ENCODE data around the gene PGAM4.
"Not testable (repeated sequence)": the region's sequence is repeated elsewhere in the genome, so short reads cannot be mapped to it uniquely, and the experiment has no call there.

Gene PGAM4

DNA sequence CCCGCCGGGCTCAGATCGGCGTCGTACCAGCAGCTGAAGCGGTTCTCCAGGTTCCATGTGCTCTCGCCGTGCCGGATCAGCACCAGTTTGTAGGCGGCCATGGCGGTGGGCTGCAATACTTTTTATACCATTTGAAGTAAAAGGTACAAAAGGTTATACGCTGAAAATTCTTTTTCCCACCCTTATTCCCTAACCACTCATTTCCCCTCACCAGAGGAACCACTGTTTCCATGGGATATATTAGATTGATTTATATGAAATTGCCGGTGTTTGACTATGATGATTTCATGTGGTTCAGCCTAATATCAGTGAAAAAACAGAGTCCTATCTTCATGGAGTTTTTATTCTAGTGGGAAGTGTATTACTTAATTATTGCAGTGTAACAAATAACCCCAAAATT is at the start of gene PGAM4:
Gene PGAM4, minus strand, starts transcription at position 101 of the 400 bp plus-strand sequence. Its CDS starts 0 bp downstream, at position 101.
- DNase-seq = no peak

DNA sequence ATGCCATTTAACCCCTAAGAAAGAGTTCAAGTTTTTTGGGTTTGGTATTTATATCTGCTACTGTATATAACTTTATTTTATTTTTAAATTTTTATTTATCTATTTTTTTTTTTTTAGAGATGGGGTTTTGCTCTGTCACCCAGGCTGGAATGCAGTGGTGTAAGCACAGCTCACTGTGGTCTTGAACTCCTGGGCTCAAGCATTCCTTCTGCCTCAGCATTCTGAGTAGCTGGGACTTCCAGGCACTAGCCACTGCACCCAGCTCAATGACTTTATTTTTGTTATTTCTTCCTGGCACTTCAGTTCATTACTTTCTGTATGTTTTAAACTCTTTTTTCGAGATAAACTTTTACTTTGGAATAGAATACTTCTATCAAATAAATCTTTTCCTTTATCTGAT is 42.4 kb upstream of the PGAM4 start:
- DNase-seq = no peak

DNA sequence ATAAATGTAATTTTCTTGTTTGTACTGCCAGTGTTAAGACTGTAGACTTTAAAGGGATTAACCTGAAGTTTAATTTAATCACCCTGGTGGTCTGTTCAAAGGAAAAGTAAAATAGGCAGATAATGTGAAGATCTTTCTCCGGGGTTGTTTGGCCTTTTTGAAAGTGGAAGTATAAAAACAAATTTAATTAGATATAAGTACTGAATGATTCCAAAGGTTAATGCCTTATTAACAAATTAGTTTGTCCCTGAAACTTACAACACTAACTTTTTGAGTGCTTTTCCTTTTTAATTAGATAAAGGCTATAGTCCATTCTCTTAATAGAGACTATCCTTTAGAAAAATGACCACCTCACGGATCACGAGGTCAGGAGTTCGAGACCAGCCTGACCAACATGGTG is 10.4 kb upstream of the PGAM4 start:
- DNase-seq = no peak

DNA sequence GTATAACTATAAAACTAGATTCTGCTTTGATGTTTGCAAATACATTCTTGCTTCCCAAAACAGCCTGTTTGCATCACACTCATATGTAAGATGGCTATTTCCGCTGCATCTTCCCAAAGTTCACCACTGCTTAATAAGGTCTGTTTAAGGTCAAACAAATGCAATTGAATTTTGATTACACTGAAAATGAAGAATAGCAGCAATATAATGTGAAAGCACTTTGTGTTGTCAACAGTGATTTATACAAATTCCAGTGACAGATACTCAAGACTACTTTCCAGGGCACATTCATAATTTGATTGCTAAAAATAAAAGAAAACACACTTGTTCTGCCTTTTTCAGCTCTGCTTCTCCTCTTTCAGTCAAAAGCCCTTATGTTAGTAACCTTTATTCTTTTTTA is 8.1 kb upstream of the PGAM4 start:
- no peak for DNase-seq

DNA sequence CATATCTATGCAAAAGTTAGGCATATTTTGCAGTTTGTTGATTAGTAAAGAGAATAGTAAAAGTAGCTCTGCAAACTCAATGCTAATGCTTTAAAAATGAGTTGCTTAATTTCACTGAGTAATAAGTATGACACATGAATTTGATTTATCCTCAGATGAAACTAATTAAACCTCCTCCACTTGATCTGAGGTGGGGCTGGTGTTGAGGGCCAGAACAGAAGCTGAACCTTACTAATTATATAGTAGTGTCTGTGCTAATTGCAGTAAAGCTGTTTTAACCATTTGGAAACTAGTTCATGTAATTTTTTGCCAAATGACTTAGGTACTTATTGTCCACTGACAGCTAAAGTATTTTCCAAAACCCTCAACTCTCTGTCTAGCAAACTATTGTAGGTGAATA is 7.7 kb upstream of the PGAM4 start:
- no peak for DNase-seq

DNA sequence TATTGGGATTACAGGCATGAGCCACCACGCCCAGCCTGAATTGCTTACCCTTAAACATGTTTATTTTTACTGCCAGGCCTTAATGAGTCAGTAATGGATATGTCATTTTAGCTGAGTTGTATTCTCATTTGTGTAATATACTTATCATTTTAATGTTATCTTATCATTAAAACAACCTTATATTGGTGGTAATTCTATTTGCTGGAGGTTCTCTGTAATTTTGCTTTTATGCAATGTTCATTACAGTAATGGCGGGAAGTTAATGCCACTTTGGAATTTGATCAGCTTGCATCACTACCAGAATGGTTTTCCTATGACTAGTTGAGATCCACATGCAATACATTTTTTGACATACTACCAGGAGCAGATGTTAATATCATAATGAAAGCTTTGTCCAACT is 6.3 kb upstream of the PGAM4 start:
- no peak for DNase-seq

DNA sequence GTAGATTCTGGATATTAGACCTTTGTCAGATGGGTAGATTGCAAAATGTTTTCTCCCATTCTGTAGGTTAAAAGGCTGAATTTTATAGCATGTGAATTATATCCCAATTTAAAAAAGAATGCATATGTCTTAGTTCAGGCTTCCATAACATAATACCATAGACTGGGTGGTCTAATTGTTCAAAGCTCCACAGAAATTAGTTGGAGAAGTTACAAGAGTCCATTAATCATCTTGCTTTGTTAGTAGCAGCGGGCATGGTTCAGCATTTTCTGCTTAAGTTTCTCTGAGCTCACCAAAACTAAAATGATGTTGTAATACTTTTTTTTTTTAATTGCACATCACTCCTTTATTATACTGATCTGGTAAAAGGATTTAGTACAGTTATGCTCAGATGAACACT is 1.8 kb downstream of the PGAM4 start:
- no peak for DNase-seq

DNA sequence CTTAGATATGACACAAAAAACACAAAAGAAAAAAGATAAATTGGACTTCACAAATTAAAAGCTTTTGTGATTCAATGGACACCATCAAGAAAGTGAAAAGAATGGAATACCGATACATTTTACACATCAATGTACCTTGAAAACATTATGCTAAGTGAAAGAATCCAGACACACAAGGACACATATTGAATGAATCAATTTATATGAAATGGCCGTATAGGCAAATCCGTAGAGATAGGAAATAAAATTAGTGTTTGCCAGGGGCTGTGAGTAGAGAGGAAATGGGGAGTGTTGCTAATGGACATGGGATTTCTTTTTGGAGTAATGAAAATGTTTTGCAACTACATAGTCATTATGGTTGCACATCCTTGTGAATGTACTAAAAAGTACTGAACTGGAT is 3.1 kb downstream of the PGAM4 start:
- no peak for DNase-seq

DNA sequence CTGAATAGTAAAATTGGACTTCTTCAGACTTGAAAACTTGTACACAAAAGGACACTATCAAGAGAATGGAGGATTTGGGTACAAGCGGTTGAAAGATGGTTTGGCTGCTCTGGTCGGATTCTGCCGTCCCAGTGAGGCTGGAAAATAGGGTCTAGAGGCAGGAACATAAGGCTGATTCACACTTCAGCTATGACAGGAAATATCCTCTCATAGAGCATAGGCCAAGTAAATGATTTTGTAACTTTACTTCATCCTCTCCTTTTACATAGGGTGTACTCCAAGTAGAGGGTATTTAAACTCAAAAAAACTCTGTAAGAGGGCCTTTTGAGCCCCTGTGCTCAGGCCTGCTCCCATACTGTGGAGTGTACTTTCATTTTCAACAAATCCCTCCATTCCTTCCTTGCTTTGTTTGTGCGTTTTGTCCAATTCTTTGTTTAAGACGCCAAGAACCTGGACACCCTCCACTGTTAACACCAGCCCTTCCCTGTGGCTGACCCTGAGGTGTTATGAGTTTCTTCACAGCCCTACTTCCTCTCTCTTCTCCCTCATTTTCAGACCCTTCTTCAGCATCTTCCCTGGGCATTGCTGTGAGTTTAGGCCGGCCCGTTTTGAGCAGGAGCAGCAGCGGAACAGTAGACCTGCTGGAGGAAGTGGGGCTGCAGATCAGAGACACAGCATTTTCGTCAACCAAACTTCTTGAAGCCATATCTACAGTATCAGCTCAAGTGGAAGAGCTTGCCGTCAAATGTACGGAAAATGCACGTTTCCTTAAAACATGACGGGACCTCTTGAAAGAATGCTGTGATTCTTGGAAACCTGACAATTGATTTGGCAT is 7.2 kb downstream of the PGAM4 start:
- no peak for DNase-seq

DNA sequence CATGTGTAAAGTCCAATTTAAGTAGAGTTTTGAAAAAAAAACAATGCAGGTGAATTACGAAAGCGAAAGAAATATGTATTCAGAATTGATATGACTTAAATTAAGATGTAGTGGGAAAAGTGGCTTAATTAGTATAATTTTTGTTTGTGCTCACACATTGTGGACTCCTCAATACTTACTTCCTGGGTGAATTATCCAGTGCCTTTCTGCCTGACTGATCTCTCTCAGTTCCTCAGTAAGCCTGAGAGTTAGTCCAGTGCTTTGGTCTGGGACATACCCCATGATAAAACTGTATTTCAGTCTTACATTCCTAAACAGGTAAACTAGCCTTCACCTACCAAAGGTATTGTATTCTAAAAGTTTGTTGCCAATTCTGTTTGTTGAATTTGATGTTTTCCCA is 8.4 kb downstream of the PGAM4 start:
- DNase-seq = no peak

DNA sequence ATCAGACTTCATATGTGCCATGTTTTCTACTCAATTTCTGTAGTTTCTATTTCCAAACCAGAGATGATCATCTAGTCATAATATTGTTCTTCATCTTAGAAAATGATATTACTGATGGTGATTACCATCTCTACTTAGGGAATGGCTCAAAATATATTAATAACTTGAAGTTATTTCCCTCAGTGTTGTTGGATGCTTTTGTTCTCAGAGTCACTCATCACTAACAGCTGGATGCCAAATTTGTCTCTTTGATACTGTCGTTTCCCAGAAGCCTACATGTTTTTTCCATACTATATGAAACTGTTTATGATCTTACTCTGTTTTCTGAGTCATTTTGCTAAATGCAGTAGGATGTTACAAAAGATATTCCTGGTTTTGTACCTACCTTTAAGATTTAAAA is 8.9 kb downstream of the PGAM4 start:
- DNase-seq = no peak

DNA sequence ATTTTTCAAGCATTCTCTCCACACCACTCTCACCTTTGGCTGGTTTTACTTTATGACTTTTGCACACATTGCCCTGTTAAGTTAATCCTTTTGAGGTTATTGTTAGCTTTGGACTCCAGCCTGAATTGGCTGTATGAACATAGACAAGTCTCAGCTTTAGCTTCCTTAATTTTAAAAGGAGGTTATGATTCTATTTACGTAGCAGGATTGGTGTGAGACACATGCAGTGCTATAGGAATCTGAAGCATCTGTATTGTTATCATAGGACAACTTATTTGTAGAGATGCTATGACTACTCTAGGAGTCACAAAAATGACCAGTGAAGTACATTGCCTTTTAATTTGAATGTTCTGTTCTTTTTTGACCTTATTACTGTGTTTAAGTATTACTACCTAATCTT is 15.7 kb downstream of the PGAM4 start:
- DNase-seq = no peak

DNA sequence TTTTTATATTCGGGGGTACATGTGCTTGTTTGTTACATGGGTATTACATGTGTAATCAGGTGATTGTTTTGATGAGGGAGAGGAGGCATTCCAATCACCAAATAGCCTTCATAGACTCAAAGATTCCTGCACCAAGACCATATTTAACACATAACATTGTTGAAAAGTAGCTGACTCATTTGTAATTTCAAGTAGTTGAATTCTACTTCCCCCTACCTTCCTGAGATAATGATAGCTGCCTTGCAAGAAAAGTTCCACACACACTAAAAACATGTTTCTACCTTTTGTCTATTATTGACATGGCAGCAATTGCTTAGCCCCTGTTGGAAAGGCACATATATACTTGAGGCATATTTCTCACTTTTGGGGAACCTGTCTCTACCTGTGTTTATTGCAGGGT is 16.1 kb downstream of the PGAM4 start:
- DNase-seq = no peak

DNA sequence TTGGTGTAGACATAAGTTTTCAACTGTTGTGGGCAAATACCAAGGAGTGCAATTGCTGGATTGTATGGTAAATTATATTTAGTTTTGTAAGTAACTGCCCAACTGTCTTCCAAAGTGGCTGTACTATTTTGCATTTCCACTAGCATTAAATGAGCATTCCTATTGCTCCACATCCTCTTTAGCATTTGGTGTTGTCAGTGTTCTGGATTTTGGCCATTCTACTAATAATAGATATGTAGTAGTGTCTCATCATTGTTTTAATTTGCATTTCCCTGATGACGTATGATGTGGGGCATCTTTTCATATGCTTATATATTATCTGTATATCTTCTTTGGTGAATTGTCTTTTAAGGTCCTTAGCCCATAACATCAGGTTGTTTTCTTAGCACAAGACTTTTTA is 17.3 kb downstream of the PGAM4 start:
- DNase-seq = no peak

DNA sequence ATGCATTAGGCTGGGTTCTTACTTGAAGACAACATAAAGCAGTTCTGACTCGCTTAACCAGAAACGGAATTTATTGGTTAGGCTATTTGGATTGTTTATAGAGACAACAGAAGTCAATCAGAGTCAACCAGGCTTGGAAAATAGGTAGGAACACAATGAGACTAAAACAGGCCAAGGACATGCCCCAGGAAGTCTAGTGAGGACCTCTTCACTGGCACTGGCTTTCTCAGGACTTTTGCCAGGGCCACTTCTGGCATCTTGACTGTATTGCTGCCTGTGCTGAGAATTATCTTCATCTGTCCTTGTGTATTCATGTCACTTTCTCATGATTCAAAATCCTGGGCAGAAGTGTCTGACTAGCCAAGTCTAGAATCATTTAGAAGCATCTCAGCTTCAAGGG is 19.6 kb downstream of the PGAM4 start:
- no peak for DNase-seq

DNA sequence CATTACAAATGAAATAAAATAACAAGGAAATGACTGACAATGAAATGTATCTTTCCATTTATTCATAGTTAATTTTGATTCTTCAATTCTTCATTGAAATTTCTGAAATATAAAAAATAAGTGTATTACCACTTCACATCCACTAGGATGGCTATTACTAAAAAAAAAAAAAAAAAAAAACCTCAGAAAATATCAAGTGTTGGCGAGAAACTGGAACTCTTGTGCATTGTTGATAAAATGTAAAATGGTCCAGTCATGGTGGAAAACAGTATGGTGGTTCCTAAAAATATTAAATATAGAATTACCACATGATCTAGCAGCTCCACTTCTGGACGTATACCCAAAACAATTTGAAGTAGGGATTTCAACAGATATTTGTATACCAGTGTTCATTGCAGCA is 22.9 kb downstream of the PGAM4 start:
- no peak for DNase-seq

DNA sequence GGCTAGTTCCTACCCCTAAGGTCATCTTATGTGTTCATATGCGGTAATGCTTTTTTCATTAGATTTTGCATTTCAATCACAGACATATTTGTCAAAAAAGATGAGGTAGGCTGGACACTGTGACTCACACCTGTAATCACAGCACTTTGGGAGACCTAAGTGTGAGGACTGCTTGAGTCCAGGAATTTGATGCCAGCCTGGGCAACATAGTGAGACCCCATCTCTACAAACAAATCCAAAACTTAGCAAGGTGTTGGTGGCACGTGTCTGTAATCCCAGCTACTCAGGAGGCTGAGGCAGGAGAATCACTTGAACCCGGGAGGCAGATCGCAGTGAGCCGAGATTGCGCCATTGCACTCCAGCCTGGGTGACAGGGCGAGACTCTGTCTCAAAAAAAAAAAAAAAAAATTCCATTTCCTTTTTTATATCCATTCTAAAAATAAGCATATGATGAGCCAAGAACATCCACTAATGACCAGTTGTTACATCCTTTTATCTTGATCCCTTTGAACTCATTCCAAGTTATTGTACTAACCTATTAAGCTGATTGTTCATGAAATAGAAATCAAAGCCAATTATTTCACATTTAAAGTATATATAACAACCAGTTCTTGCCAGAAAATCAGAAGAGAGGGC is 23.4 kb downstream of the PGAM4 start:
- DNase-seq = no peak

DNA sequence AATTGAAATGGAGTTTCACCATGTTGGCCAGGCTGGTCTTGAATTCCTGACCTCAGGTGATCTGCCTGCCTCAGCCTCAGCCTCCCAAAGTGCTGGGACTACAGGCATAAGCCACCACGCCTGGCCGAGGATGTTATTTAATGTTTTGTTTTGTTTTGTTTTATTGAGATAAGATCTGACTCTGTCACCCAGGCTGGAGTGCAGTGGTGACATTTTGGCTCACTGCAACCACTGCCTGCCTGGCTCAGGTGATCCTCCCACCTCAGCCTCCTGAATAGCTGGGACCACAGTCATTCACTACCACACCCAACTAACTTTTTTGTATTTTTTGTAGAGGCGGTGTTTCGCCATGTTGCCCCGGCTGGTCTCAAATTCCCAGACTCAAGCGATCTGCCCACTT is 24.4 kb downstream of the PGAM4 start:
- DNase-seq = not testable (repeated sequence)

DNA sequence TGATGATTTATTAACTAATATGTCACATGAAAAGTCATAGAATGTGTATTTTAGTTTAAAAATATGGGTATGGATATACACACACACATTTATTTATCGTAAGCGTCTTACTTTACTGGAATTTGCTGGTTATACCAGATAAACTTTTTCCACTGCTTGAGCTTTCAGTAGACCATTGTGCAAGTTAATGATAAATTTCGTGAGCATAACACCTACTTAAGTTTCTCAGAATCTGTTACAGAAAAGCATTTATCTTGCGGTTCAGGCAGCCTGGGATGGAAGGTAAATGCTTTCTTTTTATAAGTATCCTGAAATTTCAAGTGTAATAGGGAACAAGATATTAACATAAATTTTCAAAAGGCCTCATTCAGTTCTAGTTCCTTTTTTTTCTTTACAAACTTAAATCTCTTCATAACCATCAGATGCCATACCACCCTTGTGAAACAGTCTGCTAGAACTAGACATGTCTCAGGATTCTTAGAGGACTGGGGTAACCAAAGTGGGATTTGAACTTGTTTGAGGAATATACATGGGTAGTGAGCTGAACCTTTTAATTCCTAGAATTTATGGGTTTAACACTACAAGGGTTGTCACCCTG is 31.3 kb downstream of the PGAM4 start:
- no peak for DNase-seq

DNA sequence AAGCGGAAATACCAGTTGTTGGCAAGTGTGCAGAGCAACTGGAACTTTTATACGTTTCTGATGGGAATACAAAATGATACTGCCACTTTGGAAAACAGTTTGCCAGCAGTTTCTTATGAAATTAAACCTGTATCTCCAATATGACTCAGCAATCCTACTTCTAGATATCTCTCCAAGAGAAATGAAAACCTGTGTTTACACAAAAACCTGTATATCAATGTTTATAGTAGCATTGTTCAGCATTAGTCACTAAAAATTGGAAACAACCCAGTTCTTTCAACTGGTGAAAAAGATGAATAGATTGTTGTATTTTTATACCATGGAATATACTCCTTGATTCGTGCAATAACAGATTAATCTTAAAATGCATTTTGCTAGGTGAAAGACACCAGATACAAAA is 32.1 kb downstream of the PGAM4 start:
- no peak for DNase-seq

DNA sequence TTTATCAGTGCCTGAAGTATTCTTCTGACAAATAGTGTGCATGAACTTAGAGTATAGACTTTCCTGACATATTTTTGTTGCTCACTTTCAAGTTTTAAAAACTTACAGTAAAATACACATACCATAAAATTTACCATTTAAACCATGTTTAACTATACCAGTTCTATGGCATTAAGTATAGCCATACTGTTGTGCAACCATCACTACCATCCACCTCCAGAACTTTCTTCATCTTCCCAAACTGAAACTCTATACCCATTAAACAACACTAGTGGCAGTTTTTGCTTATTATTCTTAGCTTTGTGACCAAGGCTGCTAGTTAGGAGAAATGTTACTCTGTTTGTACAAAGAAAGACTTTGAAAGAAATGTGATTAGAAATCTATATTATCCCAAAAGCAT is 33.1 kb downstream of the PGAM4 start:
- DNase-seq = no peak

DNA sequence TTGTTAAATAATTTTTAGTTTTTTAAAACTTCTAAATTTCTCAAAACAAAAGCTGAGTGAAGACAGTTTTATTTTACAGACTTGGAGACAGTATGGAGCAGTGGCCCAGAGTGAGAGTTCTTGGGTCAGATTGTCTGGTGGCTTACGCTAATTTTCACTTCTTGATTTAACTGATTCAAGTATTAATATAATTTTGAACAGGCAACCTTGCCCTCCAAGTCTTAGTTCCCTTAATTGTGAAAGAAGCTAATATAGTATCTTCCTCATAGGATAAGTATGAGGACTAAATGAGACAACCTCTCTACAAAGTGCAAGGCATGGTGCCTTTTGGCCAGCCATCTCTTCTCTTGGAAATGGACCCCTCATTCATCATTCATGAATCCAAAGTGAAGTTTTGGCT is 33.6 kb downstream of the PGAM4 start:
- DNase-seq = no peak

DNA sequence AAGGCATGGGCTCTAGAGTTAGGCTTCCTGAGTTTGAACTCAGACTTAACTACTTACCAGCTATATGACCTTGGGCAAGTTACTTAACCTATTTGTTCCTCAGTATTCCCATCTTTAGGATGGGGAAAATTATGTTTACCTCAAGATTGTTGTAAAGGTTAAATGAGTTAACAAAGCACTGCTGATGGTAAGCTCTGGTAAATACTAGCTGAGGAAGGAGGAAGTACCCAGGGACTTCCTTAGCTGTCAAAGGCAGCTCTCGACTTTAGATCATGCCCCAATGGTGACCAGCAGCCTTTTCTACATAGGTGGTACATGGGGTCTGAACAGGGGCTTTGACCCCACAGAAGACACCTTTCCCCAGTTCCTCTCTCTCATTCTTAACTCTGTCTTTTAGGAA is 38.9 kb downstream of the PGAM4 start:
- DNase-seq = no peak

DNA sequence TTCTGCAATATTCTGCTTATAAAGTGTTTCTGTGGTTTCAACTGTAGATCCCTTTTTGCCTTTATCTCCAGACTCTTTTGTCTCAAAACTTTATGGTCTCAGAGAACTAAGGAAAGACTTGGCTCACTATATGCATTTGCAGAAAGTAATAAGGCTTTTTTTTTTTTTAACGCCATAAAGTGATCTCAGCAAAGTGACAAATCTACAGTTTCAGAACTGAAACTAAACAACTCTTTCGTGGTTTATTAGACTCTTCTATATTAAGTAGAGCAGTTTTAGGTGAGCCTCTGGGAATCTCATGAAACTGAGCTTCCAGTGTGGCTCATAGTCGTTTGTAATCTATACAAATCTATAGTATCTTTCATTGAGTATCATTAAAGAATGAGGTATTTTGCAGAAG is 43.7 kb downstream of the PGAM4 start:
- no peak for DNase-seq
